Fibroblast of skin of right quadriceps (primary cell): ENCODE measurements around the gene ANKRD24.
"Not testable (repeated sequence)": the region's sequence is repeated elsewhere in the genome, so short reads cannot be mapped to it uniquely, and the experiment has no call there.

Source experiments
- DNase-seq: peaks from one replicate; pipeline ENCODE4 v3.0.0-alpha.2; 2013

ANKRD24 gene

GRCh38 chr19:4233282-4233853 lies 50.9 kb downstream of the ANKRD24 start:
- peak; percentile 12 for DNase-seq

GRCh38 chr19:4234142-4234861 lies 51.8 kb downstream of the ANKRD24 start:
- no peak for DNase-seq

DNA sequence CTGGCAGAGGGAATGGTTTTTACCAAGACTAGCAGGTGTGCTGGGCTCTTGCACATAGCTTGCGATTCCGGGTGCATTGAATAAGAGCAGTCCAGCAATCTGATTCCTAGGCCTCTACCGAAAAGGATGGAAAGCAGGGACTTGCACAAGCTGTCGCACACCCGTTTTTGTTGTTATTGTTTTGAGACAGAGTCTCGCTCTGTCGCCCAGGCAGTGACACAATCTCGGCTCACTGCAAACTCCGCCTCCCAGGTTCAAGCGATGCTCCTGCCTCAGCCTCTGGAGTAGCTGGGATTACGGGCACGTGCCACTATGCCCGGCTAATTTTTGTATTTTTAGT lies 52.3 kb downstream of the ANKRD24 start:
- DNase-seq, result no peak

DNA sequence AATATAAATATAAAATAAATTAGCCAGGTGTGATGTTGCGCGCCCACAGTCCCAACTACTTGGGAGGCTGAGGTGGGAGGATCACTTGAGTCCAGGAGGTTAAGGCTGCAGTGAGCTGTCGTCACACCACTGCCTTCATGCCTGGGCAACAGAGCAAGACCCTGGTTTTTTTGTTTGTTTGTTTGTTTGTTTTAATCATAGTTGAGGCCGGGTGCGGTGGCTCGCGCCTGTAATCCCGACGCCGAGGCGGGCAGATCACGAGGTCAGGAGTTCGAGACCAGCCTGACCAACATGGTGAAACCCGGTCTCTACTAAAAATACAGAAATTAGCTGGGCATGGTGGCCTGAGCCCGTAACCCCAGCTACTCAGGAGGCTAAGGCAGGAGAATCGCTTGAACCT lies 55.0 kb downstream of the ANKRD24 start:
- not testable (repeated sequence) for DNase-seq

DNA sequence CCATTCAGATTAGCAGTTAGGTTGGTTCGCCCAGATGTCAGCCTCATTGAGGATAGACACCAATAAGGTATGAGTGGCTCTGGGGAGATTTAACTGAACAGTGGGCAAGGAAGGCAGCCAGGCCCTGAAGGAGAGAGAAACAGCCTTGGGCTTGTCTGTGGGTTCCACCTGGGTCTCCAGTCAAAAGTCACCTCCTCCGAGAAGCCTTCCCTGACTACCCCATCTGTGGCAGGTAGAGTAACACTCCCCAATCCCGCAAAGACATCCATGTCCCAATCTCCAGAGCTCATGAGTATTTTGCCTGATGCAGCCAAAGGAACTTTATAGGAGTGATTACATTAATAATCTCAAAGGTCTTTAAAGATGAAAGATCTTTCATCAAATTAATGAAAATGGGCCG lies 56.3 kb downstream of the ANKRD24 start:
- no peak for DNase-seq

DNA sequence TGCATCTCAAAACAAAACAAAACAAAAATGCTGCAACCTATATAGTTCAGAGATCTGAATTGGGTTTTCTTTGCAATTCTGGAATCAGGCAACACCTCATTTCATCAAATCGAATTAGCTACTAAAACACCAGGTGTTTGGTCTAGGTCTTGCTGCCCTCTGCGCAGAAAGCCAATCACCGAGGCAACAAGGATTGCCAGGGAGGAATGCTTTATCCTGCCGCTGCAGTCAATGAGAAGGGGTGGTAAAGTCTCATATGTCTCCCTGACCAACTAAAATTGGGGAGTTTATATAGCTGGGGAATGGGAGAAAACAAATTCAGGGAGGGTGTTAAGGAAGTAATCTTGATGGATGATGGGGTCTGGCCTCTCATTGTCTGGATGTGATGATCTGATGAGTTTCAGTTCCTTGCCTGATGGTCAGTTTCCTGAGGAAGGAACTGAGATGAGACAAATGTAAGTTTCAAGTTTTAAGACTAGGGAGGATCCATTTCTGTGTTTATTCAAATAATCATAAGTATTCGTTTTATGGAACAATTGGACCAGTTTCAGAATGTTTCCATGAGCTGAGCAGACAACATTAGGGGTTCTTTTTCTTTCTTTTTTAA lies 59.4 kb downstream of the ANKRD24 start:
- DNase-seq, result no peak

- not testable (repeated sequence) for DNase-seq
Measured at GRCh38 chr19:4245938-4246337, 63.4 kb downstream of the ANKRD24 start.

- DNase-seq, result peak; percentile 99
Measured at GRCh38 chr19:4246767-4247593, 64.5 kb downstream of the ANKRD24 start, which contains the start of gene YJU2. Gene YJU2, plus strand, starts transcription at chr19:4247080. Its CDS starts 67 bp downstream, at chr19:4247147.

DNA sequence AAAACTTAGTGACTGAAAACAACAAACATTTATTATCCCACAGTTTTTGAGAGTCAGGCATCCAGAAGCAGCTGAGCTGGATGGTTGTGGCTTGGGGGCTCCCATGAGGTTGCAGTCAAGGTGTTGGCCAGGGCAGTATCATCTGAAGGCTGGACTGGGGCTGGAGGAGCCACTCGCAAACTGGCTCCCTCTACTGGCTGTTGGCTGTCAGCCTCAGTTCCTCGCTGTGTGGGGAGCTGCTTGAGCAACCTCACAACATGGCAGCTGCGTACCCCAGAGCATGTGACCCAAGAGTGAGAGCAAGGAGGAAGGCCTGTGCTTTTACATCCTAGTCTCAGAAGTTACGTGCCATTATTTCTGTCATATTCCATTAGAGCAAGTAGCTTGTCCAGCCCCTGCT lies 74.1 kb downstream of the ANKRD24 start:
- DNase-seq, result no peak

GRCh38 chr19:4257025-4257424 lies 74.5 kb downstream of the ANKRD24 start:
- DNase-seq, result no peak

GRCh38 chr19:4258181-4258580 lies 75.7 kb downstream of the ANKRD24 start:
- DNase-seq, result no peak

- no peak for DNase-seq
Measured at GRCh38 chr19:4260613-4261191, 78.2 kb downstream of the ANKRD24 start.

DNA sequence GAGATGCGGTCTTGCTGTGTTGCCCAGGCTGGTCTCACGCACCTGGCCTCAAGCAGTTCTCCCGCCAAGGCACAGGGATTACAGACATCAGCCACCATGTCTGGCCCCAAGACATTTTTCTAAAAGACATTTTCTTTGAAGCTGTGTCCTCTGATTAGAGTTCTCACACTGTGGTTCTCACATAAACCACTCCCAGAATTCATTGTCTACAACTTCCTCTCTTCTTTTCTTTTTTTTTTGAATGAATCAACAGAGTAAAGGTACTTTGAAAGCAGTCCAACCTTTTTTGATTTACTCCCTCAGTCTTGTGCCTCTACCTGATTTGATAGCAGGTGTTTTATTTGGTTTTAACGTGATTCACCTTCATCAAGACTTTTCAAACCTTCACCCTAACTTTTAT lies 82.3 kb downstream of the ANKRD24 start:
- no peak for DNase-seq

GRCh38 chr19:4266253-4267000 lies 83.9 kb downstream of the ANKRD24 start:
- no peak for DNase-seq

DNA sequence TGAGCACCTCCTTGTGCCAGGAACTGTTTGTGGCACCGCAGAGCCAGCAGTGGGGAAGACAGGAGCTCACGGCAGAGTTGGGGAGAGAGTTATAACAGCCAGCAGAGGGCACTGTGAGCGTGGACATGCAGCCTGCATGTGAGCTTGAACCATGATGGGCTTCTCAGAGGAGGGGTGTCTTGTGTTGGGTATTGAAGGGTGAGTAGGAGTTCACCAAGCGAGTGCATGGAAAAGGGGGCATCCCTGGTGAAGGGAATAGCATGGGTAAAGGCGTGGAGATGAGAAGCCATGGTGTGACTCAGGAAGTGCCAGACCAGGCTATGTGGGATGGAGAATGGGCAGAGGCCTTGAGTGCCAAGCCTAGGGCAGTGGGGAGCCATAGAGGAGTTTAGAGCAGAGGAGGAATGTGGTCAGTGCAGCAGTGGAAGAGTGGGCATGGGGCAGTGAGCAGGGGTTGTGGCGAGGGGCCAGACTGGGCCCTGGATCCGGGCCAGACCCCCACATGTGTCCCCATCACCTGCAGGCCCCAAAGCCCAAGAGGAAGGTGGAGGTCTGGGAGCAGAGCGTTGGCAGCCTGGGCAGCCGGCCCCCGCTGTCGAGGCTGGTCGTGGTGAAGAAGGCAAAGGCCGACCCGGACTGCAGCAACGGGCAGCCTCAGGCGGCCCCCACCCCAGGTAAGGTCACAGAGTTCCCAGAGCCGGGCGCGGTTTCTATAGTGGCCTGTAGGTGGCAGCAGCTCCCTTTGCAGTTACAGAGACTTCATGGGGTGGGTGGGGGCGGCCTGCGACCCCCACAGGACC lies 84.8 kb downstream of the ANKRD24 start:
- peak; percentile 35 for DNase-seq

DNA sequence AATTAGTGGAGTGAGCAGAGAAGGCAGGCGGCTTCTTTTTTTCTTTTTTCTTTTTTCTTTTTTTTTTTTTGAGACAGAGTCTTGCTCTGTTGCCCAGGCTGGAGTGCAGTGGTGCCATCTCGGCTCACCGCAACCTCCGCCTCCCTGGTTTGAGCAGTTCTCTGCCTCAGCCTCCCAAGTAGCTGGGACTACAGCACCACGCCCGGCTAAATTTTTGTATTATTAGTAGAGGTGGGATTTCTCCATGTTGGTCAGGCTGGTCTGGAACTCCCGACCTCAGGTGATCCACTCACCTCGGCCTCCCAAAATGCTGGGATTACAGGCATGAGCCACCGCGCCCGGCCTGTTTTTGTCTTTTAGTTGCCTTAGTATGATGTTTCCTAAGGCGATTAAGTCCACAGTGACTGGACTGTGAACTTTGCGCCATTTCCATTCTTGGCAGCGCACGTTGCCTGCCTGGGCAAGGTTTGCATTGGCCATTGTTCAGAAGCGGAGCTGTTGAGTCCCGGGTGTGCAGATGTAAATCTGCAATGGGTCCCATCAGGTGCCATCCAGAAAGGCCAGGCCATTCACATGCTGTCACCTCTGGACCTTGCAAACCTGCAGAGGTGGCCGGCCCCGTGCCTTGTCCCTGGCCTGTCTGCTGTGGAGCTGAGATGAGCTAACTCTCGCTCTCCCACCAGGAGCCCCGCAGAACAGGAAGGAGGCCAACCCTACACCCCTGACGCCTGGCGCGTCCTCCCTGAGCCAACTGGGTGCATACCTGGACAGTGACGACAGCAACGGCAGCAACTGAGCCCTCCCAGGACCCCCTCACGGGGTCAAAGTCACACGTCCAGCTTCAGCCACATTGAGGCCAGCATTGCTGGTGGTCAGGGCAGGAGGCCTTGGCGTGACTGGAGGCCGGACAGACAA lies 85.7 kb downstream of the ANKRD24 start:
- no peak for DNase-seq

DNA sequence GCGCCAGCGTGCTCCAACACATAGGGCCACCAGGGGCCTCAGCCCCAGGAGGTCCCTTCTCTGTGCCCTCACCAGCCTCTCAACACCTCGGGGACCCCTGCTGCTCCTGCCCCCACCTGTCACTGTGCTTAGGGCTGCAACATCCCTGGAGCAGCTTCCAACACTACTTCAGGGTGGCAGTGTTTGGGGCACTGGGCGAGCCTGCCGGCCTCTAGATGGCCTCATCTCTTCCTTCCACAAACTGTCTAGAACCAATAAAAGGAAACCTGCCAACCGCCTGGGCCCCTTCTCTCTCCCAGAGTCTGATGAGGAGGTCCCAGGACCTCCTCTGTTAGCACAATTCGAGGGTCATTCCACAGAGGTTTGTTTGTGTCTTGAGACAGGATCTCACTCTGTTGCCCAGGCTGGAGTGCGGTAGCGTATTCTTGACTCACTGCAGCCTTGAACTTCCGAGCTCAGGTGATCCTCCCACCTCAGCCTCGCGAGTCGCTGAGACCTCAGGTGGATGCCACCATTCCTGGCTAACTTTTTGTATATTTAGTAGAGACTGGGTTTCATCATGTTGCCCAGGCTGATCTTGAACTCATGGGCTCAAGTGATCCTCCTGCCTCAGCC lies 86.4 kb downstream of the ANKRD24 start:
- DNase-seq, result no peak

GRCh38 chr19:4272894-4273293 lies 90.4 kb downstream of the ANKRD24 start:
- no peak for DNase-seq

DNA sequence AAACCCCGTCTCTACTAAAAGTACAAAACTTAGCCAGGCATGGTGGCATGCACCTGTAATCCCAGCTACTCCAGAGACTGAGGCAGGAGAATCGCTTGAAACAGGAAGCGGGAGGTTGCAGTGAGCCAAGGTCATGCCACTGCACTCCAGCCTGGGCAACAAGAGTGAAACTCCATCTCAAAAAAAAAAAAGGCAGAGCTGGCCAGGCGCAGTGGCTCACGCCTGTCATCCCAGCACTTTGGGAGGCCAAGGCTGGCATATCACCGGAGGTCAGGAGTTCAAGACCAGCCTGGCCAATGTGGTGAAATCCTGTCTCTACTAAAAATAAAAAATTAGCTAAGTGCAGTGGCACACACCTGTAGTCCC lies 91.8 kb downstream of the ANKRD24 start:
- not testable (repeated sequence) for DNase-seq
